ENCODE measurements around the gene RNF213.
"Not testable (repeated sequence)": the region's sequence is repeated elsewhere in the genome, so short reads cannot be mapped to it uniquely, and the experiment has no call there.

The RNF213 gene

GRCh38 chr17:80323982-80324381, 63.3 kb downstream of the RNF213 start:
- no peak for DNase-seq

- no peak for DNase-seq
Measured at GRCh38 chr17:80327518-80327917, 66.9 kb downstream of the RNF213 start.

GRCh38 chr17:80328634-80329380, 68.2 kb downstream of the RNF213 start:
- no peak for DNase-seq

GRCh38 chr17:80329421-80329820, 68.8 kb downstream of the RNF213 start:
- DNase-seq, result not testable (repeated sequence)

GRCh38 chr17:80330276-80330675, 69.6 kb downstream of the RNF213 start:
- DNase-seq, result no peak

GRCh38 chr17:80330938-80331337, 70.3 kb downstream of the RNF213 start:
- DNase-seq, result not testable (repeated sequence)

- no peak for DNase-seq
Measured at GRCh38 chr17:80331820-80332219, 71.2 kb downstream of the RNF213 start.

GRCh38 chr17:80337195-80337895, 76.7 kb downstream of the RNF213 start:
- DNase-seq, result no peak

GRCh38 chr17:80339118-80339517, 78.5 kb downstream of the RNF213 start:
- DNase-seq, result no peak

GRCh38 chr17:80339731-80340456, 79.2 kb downstream of the RNF213 start:
- no peak for DNase-seq

- DNase-seq, result no peak
Measured at GRCh38 chr17:80345321-80345720, 84.7 kb downstream of the RNF213 start.

GRCh38 chr17:80345841-80346497, 85.3 kb downstream of the RNF213 start:
- no peak for DNase-seq

GRCh38 chr17:80346498-80347275, 86.0 kb downstream of the RNF213 start:
- DNase-seq, result no peak

GRCh38 chr17:80347536-80347935, 86.9 kb downstream of the RNF213 start:
- no peak for DNase-seq

GRCh38 chr17:80347948-80348351, 87.3 kb downstream of the RNF213 start:
- no peak for DNase-seq

- no peak for DNase-seq
Measured at GRCh38 chr17:80348551-80349150, 88.0 kb downstream of the RNF213 start.

- DNase-seq, result no peak
Measured at GRCh38 chr17:80349151-80349651, 88.5 kb downstream of the RNF213 start.

GRCh38 chr17:80349751-80350150, 89.1 kb downstream of the RNF213 start:
- DNase-seq, result no peak

GRCh38 chr17:80352216-80352895, 91.7 kb downstream of the RNF213 start:
- no peak for DNase-seq

GRCh38 chr17:80352991-80353665, 92.5 kb downstream of the RNF213 start:
- no peak for DNase-seq
